NCI-H526 (cell line): ENCODE data around the gene NES.

Experiments used
- DNase-seq, 2 experiments: peaks; one replicate each; lab custom pipeline; 2025; lab: John Stamatoyannopoulos, UW

The NES gene

GRCh38 chr1:156680056-156680455 is 2.8 kb upstream of the NES start:
- no peak for DNase-seq

GRCh38 chr1:156677616-156678596 is 699 bp upstream of the NES start:
- peak; percentile 75 to 93 for DNase-seq

GRCh38 chr1:156676114-156676819 is 940 bp downstream of the NES start:
- peak in 1 of 2 experiments; percentile 64 for DNase-seq

GRCh38 chr1:156675210-156676113 is 1.7 kb downstream of the NES start:
- DNase-seq: no peak

GRCh38 chr1:156673387-156674121 is 3.7 kb downstream of the NES start:
- DNase-seq: no peak

GRCh38 chr1:156671804-156672203 is 5.4 kb downstream of the NES start:
- DNase-seq: no peak

GRCh38 chr1:156670791-156671190 is 6.4 kb downstream of the NES start:
- DNase-seq: no peak

GRCh38 chr1:156670359-156670758 is 6.8 kb downstream of the NES start:
- DNase-seq: no peak

GRCh38 chr1:156669794-156670193 is 7.4 kb downstream of the NES start:
- DNase-seq: no peak

- DNase-seq: peak in 1 of 2 experiments; percentile 34
These were observed 8.2 kb downstream of the NES start for GRCh38 chr1:156668801-156669637.

GRCh38 chr1:156667968-156668709 is 9.1 kb downstream of the NES start:
- no peak for DNase-seq

- DNase-seq: no peak
These were observed 9.6 kb downstream of the NES start for GRCh38 chr1:156667610-156667967.

GRCh38 chr1:156666862-156667609 is 10.2 kb downstream of the NES start:
- no peak for DNase-seq

- no peak for DNase-seq
These were observed 11.7 kb downstream of the NES start for GRCh38 chr1:156665539-156665938.

- DNase-seq: no peak
These were observed 12.3 kb downstream of the NES start for GRCh38 chr1:156664767-156665411.

- DNase-seq: no peak
These were observed 13.0 kb downstream of the NES start for GRCh38 chr1:156664046-156664766.

GRCh38 chr1:156663178-156663577 is 14.0 kb downstream of the NES start:
- DNase-seq: no peak

GRCh38 chr1:156662800-156663055 is 14.5 kb downstream of the NES start:
- no peak for DNase-seq
